ENCODE data around the gene TSC22D3.

The TSC22D3 gene

GRCh38 chrX:107739541-107739940 is 36.0 kb downstream of the TSC22D3 start:
- DNase-seq (ENCODE audit: low read depth, low spot score): no peak
- no peak for TF ChIP-seq CTCF (IDR thresholded peaks at IDR 0.05; ENCODE audit: insufficient read depth, low read length, missing control alignments)
- ChIA-PET CTCF (no interaction called here), POLR2A (no interaction called here)
- H3K4me3 ChIP-seq (ENCODE audit: low read depth, low read length): no peak overlapping the region

- TF ChIP-seq CTCF (IDR thresholded peaks at IDR 0.05; ENCODE audit: insufficient read depth, low read length, missing control alignments): no peak
- POLR2A ChIA-PET: no interaction called here
- H3K4me3 ChIP-seq (ENCODE audit: low read depth, low read length): no peak overlapping the region
- CTCF ChIA-PET: no interaction called here
- no peak for DNase-seq (ENCODE audit: low read depth, low spot score)
These were observed 36.8 kb downstream of the TSC22D3 start for GRCh38 chrX:107738768-107739167.

- TF ChIP-seq CTCF (IDR thresholded peaks at IDR 0.05; ENCODE audit: insufficient read depth, low read length, missing control alignments): no peak
- POLR2A ChIA-PET: interaction anchor here (1.0 kb wide), 1 partner anchor 23 kb away, joined by 4 read pairs; no protein-coding TSS in a partner anchor
- CTCF ChIA-PET: no interaction called here
- DNase-seq (ENCODE audit: low read depth, low spot score): no peak
- no peak overlapping the region for H3K4me3 ChIP-seq (ENCODE audit: low read depth, low read length)
These were observed 37.3 kb downstream of the TSC22D3 start for GRCh38 chrX:107738272-107738671.

- no peak for DNase-seq (ENCODE audit: low read depth, low spot score)
- ChIA-PET CTCF (interaction anchor here (0.8 to 1.1 kb wide), 3 partner anchors 7 to 20 kb away, joined by 3 read pairs; no protein-coding TSS in a partner anchor), POLR2A (no interaction called here)
- H3K4me3 ChIP-seq (ENCODE audit: low read depth, low read length): no peak overlapping the region
- TF ChIP-seq CTCF (IDR thresholded peaks at IDR 0.05; ENCODE audit: insufficient read depth, low read length, missing control alignments): no peak
These were observed 38.6 kb downstream of the TSC22D3 start for GRCh38 chrX:107736781-107737531.

GRCh38 chrX:107734646-107735045 is 40.9 kb downstream of the TSC22D3 start:
- TF ChIP-seq CTCF (IDR thresholded peaks at IDR 0.05; ENCODE audit: insufficient read depth, low read length, missing control alignments): no peak
- POLR2A ChIA-PET: no interaction called here
- no peak overlapping the region for H3K4me3 ChIP-seq (ENCODE audit: low read depth, low read length)
- CTCF ChIA-PET: interaction anchor here (1.6 kb wide), 1 partner anchor 15 kb away, joined by 6 read pairs; no protein-coding TSS in a partner anchor
- no peak for DNase-seq (ENCODE audit: low read depth, low spot score)

GRCh38 chrX:107733686-107734085 is 41.9 kb downstream of the TSC22D3 start:
- no peak for DNase-seq (ENCODE audit: low read depth, low spot score)
- CTCF ChIA-PET: interaction anchor here (1.6 kb wide), 1 partner anchor 14 kb away, joined by 6 read pairs; no protein-coding TSS in a partner anchor
- TF ChIP-seq CTCF (IDR thresholded peaks at IDR 0.05; ENCODE audit: insufficient read depth, low read length, missing control alignments): no peak
- no peak overlapping the region for H3K4me3 ChIP-seq (ENCODE audit: low read depth, low read length)
- POLR2A ChIA-PET: no interaction called here
